Epithelial cell of proximal tubule (primary cell): Measurements from ENCODE around the gene MTF1. TPM values are rescaled to one million over a fixed set of nuclear protein-coding genes. Genes with fewer than 3 reads are reported as not detected.

Experiments
- DNase-seq: peaks from one replicate; pipeline ENCODE4 v3.0.0-alpha.2; 2011; ENCODE audit warnings: low read depth
- H3K4me3 ChIP-seq: 2 replicates; pipeline ENCODE4 v1.5.1; 2011; ENCODE audit warnings: low read depth, mild to moderate bottlenecking, low read length
- total RNA-seq: library from RNA; depleted of rRNA; stranded (reverse); fragments of >200 nt; gene quantifications from 2 replicates; pipeline ENCODE4 v1.2.3, GENCODE V29; 2015
- TF ChIP-seq, protein P1 (sequence below): conservative IDR thresholded peaks from 2 replicates; pipeline ENCODE4 v1.5.1; 2012; ENCODE audit warnings: low read depth, mild to moderate bottlenecking, low read length

MTF1 gene
- total RNA-seq, 1 donor from 2014 or later, result 0.86 TPM

DNA sequence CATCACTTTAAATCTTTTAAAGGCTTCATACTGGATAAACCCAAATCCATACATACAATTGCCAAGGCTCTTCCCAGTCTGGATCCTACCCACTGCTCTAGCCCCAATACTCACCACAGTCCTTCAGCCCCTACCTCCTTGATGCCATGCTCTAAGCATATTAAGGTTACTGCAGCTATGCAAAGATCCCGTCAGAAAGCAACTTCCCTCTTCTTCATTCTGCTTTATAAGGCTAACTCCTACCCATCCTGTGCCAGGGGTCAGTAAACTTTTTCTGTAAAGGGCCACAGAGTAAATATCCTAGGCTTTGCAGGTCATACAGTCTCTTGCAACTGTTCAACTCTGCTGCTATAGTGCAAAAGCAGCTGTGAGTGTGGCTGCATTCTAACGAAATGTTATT, 34.3 kb upstream of the MTF1 start:
- TF ChIP-seq, protein P1, sequence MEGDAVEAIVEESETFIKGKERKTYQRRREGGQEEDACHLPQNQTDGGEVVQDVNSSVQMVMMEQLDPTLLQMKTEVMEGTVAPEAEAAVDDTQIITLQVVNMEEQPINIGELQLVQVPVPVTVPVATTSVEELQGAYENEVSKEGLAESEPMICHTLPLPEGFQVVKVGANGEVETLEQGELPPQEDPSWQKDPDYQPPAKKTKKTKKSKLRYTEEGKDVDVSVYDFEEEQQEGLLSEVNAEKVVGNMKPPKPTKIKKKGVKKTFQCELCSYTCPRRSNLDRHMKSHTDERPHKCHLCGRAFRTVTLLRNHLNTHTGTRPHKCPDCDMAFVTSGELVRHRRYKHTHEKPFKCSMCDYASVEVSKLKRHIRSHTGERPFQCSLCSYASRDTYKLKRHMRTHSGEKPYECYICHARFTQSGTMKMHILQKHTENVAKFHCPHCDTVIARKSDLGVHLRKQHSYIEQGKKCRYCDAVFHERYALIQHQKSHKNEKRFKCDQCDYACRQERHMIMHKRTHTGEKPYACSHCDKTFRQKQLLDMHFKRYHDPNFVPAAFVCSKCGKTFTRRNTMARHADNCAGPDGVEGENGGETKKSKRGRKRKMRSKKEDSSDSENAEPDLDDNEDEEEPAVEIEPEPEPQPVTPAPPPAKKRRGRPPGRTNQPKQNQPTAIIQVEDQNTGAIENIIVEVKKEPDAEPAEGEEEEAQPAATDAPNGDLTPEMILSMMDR, result no peak
- no peak overlapping the region for H3K4me3 ChIP-seq
- DNase-seq, result no peak

DNA sequence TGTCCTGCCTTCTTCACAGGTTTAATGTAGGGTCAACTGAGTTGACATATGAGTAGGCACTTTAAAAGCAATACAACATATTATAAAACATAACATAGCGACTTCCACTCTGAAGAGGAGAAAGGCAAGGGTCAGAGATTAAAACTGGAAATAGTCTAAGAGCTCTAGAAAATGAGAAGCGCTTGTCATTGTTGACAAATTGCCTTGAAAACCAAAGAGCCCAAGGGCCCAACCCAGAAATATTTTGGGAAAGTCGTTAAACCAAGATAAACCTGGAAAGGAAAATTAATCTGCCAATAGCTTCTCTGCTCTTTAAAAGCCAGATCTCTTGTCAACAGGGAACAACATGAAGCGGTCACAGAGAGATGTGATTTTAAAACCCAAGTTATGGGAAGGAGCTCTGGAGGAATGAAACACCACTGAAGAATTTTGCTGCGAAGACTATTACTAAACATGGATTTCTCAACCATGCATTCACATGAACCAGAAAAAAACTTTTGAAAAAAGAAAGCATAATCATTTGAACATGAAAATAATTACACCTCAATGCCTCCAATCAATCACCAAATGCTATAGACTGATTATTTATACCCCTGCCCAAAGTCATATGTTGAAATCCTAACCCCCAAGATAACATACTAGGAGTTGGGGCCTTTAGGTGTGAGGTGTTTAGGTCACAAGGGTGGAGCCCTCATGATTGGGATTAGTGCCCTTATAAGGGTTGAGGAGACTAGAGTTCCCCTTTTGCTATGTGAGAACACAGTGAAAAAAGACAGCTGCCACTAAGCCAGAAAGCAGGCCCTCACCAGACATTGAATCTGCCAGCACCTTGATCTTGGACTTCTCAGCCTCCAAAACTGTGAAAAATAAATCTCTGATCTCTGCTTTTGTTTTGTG, 33.0 kb upstream of the MTF1 start:
- TF ChIP-seq, protein P1, result no peak
- DNase-seq, result no peak
- H3K4me3 ChIP-seq, result no peak overlapping the region

DNA sequence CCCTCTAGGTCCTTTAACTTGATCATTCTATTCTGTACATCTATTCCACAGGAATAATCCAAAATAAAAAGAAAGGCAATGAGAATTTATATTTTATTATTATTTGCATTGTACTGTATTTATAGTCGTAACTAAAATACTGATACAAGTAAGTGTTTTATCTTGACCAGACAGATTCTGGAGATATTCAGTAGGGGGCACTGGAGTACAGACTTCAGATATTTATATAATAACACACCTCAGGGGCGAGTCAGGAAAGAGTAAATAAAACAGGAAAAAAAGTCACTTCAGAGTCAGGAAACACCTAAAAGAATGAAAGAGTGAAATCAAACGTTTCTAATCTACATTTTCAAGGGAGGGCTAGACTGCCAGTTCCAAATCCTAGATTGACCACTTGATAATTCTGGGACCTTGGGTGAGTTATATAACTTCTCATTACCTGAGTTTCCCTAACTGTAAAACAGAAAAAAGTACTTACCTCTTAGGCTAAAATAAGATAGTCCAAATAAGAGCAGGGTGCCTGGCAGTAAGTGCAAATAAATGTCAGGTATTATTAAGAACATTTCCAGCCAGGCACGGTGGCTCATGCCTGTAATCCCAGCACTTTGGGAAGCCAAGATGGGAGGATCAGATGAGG, 31.1 kb upstream of the MTF1 start:
- no peak for DNase-seq
- TF ChIP-seq, protein P1, result peak; percentile 55
- H3K4me3 ChIP-seq, result no peak overlapping the region

DNA sequence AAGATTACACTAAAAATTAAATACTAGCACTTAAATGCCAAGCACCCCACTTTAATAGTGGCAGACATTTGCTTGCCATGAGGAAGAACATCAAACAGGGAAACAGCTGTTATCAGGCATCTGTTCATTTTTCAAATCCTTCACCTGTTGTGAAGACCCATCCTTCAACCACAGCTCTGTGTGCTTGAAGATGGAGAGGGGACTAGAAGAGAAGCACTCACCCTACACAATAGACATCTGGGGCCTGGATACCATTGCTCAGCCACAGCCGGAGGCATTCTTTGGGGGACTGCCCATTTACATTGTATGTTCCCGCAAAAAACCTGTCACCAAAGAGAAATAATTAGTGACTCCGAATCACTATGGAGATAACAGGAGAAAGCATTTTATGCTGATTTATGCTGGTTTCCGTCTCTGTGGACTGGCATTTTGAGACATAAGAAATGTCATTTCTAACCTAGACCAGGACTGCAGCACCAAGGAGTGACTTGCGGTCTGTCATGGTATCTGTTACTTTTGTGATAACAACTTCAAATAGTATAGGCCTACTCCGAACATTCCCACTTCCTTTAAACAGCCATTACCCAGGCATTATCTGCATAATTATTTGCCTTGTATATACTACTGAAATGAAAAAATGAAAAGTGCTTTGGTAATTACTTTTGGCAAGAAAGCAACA, 28.8 kb upstream of the MTF1 start:
- TF ChIP-seq, protein P1, result no peak
- no peak overlapping the region for H3K4me3 ChIP-seq
- no peak for DNase-seq

DNA sequence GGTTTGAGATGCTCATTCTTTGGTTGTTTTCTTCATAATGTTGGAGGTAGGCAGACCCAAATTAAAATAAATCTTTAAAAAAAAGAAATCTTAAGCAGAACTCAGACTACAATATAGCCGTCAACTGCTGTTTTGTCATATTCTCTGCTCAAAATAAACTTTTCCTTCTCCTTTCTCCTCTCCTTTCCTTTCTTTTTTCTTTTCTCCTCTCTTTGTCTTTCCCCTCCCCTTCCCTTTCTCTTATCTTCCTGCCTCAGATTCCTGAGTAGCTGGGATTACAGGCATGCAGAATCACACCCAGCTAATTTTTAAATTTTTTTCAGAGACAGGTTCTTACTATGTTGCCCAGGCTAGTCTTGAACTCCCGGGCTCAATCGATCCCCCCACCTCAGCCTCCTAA, 24.8 kb upstream of the MTF1 start:
- DNase-seq, result no peak
- H3K4me3 ChIP-seq, result no peak overlapping the region
- TF ChIP-seq, protein P1, result no peak

DNA sequence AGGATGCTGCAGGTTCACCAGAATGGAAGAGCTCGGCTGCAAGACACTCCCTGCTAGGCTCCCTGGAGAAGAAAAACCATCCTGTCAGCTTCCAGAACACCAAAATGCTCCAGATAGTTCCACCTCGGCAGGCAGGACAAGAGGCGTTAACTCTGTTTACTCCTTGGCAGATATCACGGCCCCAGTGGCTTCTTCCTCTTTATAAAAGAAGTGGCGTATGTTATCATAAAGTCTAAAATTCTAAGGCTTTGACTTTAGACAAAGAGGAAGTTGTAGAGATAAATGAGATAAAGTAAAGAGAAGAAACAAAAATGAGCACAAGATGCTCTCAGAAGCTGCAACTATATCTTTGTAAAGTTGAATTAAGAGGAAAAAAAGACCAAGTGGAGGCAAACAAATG, 24.3 kb upstream of the MTF1 start:
- H3K4me3 ChIP-seq, result no peak overlapping the region
- DNase-seq, result no peak
- TF ChIP-seq, protein P1, result no peak
